ENCODE data around the gene ZNF697. TPM values are rescaled to one million over a fixed set of nuclear protein-coding genes. Genes with fewer than 3 reads are reported as not detected.

The ZNF697 gene
- total RNA-seq, 4 donors from 2014 or later = 2.0 to 4.8 (median 4.0) TPM

- Histone ChIP-seq H3K27ac (replicated peaks in 1 of 4) (no peak overlapping the region), H3K4me3 (no peak overlapping the region), H3K4me1 (peaks cover 52 to 79% (median 61%) of the 10 kb centered on the region in 4 donors), H3K9me3 (no peaks in the 10 kb centered on the region), H3K36me3 (no peaks in the 10 kb centered on the region), H3K27me3 (no peaks in the 10 kb centered on the region)
- 84% methylated on average over 7 of the region's 7 CpGs for WGBS
- TF ChIP-seq POLR2A (IDR thresholded peaks at IDR 0.05; ENCODE audit: low read depth) (no peak), POLR2AphosphoS5 (IDR thresholded peaks at IDR 0.05) (no peak), EP300 (IDR thresholded peaks at IDR 0.05) (no peak), CTCF (IDR thresholded peaks at IDR 0.05) (no peak)
- DNase-seq (ENCODE audit: extremely low spot score) = no peak
- intact Hi-C loops (cut with DNase I) = no loop called here
Measured at GRCh38 chr1:119635811-119636390, 12.2 kb downstream of the ZNF697 start.

- Histone ChIP-seq H3K4me3 (no peak overlapping the region), H3K27me3 (no peaks in the 10 kb centered on the region), H3K9me3 (no peaks in the 10 kb centered on the region), H3K4me1 (peaks cover 51 to 80% (median 66%) of the 10 kb centered on the region in 4 donors), H3K27ac (replicated peaks in 1 of 4) (no peak overlapping the region), H3K36me3 (no peaks in the 10 kb centered on the region)
- 69% methylated on average over 3 of the region's 3 CpGs for WGBS
- TF ChIP-seq EP300 (IDR thresholded peaks at IDR 0.05) = no peak
- no peak for TF ChIP-seq CTCF (IDR thresholded peaks at IDR 0.05)
- TF ChIP-seq POLR2A (IDR thresholded peaks at IDR 0.05; ENCODE audit: low read depth) = no peak
- no peak for TF ChIP-seq POLR2AphosphoS5 (IDR thresholded peaks at IDR 0.05)
- intact Hi-C loops (cut with DNase I) = no loop called here
- no peak for DNase-seq (ENCODE audit: extremely low spot score)
Measured at GRCh38 chr1:119634016-119634415, 14.1 kb downstream of the ZNF697 start.

- H3K9me3 ChIP-seq = no peaks in the 10 kb centered on the region
- no peak for TF ChIP-seq POLR2AphosphoS5 (IDR thresholded peaks at IDR 0.05)
- TF ChIP-seq CTCF (IDR thresholded peaks at IDR 0.05) = no peak
- no peak for TF ChIP-seq EP300 (IDR thresholded peaks at IDR 0.05)
- no peak for TF ChIP-seq POLR2A (IDR thresholded peaks at IDR 0.05; ENCODE audit: low read depth)
- no peak overlapping the region for H3K4me3 ChIP-seq
- H3K4me1 ChIP-seq = peaks cover 51 to 75% (median 65%) of the 10 kb centered on the region in 4 donors
- H3K36me3 ChIP-seq = no peaks in the 10 kb centered on the region
- DNase-seq (ENCODE audit: extremely low spot score) = no peak
- 98% methylated on average over 2 of the region's 2 CpGs for WGBS
- intact Hi-C loops (cut with DNase I) = no loop called here
- H3K27me3 ChIP-seq = no peaks in the 10 kb centered on the region
- H3K27ac ChIP-seq (replicated peaks in 1 of 4) = no peak overlapping the region
Measured at GRCh38 chr1:119633575-119633974, 14.5 kb downstream of the ZNF697 start.

- no peak for DNase-seq (ENCODE audit: extremely low spot score)
- H3K27me3 ChIP-seq = no peaks in the 10 kb centered on the region
- no peaks in the 10 kb centered on the region for H3K36me3 ChIP-seq
- 82% methylated on average over 4 of the region's 4 CpGs for WGBS
- H3K4me1 ChIP-seq = peaks cover 58 to 74% (median 64%) of the 10 kb centered on the region in 4 donors
- H3K9me3 ChIP-seq = no peaks in the 10 kb centered on the region
- H3K27ac ChIP-seq (replicated peaks in 1 of 4) = peak overlapping the region in 1 of 4 donors; percentile 57
- intact Hi-C loops (cut with DNase I) = no loop called here
- H3K4me3 ChIP-seq = no peak overlapping the region
- TF ChIP-seq POLR2AphosphoS5 (IDR thresholded peaks at IDR 0.05) = no peak
- no peak for TF ChIP-seq POLR2A (IDR thresholded peaks at IDR 0.05; ENCODE audit: low read depth)
- TF ChIP-seq EP300 (IDR thresholded peaks at IDR 0.05) = no peak
- TF ChIP-seq CTCF (IDR thresholded peaks at IDR 0.05) = no peak
Measured at GRCh38 chr1:119632841-119633240, 15.2 kb downstream of the ZNF697 start.

GRCh38 chr1:119632103-119632490 lies 16.0 kb downstream of the ZNF697 start:
- DNase-seq (ENCODE audit: extremely low spot score) = no peak
- no peaks in the 10 kb centered on the region for H3K36me3 ChIP-seq
- WGBS = 72% methylated on average over 5 of the region's 5 CpGs
- peak overlapping the region; percentile 55 to 72 (median 64) for H3K27ac ChIP-seq (replicated peaks in 1 of 4)
- H3K9me3 ChIP-seq = no peaks in the 10 kb centered on the region
- H3K4me1 ChIP-seq = peaks cover 64 to 74% (median 64%) of the 10 kb centered on the region in 4 donors
- no peaks in the 10 kb centered on the region for H3K27me3 ChIP-seq
- intact Hi-C loops (cut with DNase I) = no loop called here
- peak overlapping the region in 3 of 4 donors; percentile 48 to 63 (median 50) for H3K4me3 ChIP-seq
- no peak for TF ChIP-seq POLR2AphosphoS5 (IDR thresholded peaks at IDR 0.05)
- no peak for TF ChIP-seq CTCF (IDR thresholded peaks at IDR 0.05)
- no peak for TF ChIP-seq POLR2A (IDR thresholded peaks at IDR 0.05; ENCODE audit: low read depth)
- no peak for TF ChIP-seq EP300 (IDR thresholded peaks at IDR 0.05)
